GM18873 (cell line): ENCODE data around the gene MYH9.
"Not testable (repeated sequence)": the region's sequence is repeated elsewhere in the genome, so short reads cannot be mapped to it uniquely, and the experiment has no call there.

Experiments used
- ATAC-seq: cut with Tn5 transposase; IDR thresholded peaks from one replicate; pipeline ENCODE4 v1.9.1; 2021; ENCODE audit warnings: mild to moderate bottlenecking, moderate library complexity, moderate number of reproducible peaks; ENCODE audit not compliant: unreplicated experiment, low FRiP score

MYH9 gene

GRCh38 chr22:36282328-36282831 is 105.4 kb downstream of the MYH9 start:
- ATAC-seq: no peak

- ATAC-seq: no peak
These were observed 105.9 kb downstream of the MYH9 start for GRCh38 chr22:36281781-36282327.

GRCh38 chr22:36280379-36280778 is 107.4 kb downstream of the MYH9 start:
- no peak for ATAC-seq

- no peak for ATAC-seq
These were observed 108.5 kb downstream of the MYH9 start for GRCh38 chr22:36279219-36279666.

- no peak for ATAC-seq
These were observed 110.1 kb downstream of the MYH9 start for GRCh38 chr22:36277482-36278291.

GRCh38 chr22:36274531-36274930 is 113.2 kb downstream of the MYH9 start:
- ATAC-seq: no peak

GRCh38 chr22:36271951-36272350 is 115.8 kb downstream of the MYH9 start:
- ATAC-seq: not testable (repeated sequence)

- ATAC-seq: not testable (repeated sequence)
These were observed 116.5 kb downstream of the MYH9 start for GRCh38 chr22:36271231-36271630.

- no peak for ATAC-seq
These were observed 119.8 kb downstream of the MYH9 start for GRCh38 chr22:36267896-36268485.

GRCh38 chr22:36267058-36267457 is 120.7 kb downstream of the MYH9 start:
- ATAC-seq: no peak

- not testable (repeated sequence) for ATAC-seq
These were observed 123.7 kb downstream of the MYH9 start for GRCh38 chr22:36263886-36264664.

- not testable (repeated sequence) for ATAC-seq
These were observed 124.5 kb downstream of the MYH9 start for GRCh38 chr22:36263216-36263673.

- ATAC-seq: not testable (repeated sequence)
These were observed 125.5 kb downstream of the MYH9 start for GRCh38 chr22:36262307-36262706.

GRCh38 chr22:36261675-36262074 is 126.1 kb downstream of the MYH9 start:
- ATAC-seq: not testable (repeated sequence)

GRCh38 chr22:36259615-36260300 is 128.0 kb downstream of the MYH9 start:
- ATAC-seq: no peak

GRCh38 chr22:36258701-36259614 is 128.8 kb downstream of the MYH9 start:
- no peak for ATAC-seq

- no peak for ATAC-seq
These were observed 129.7 kb downstream of the MYH9 start for GRCh38 chr22:36257948-36258670.

GRCh38 chr22:36257308-36257707 is 130.5 kb downstream of the MYH9 start:
- ATAC-seq: no peak
